Lung (tissue), 12 donors: ENCODE data around the gene MED16. TPM values are rescaled to one million over a fixed set of nuclear protein-coding genes. Genes with fewer than 3 reads are reported as not detected.

Experiments
- ATAC-seq: fragments of 200-7000 bp; cut with Tn5 transposase; one replicate; pipeline ENCODE4 v1.9.1; 2020; ENCODE audit warnings: moderate number of reproducible peaks; ENCODE audit not compliant: insufficient read depth, low FRiP score
- DNase-seq, 3 donors: peaks; one replicate each; pipeline ENCODE4 v3.0.0-alpha.2; 2013 to 2017
- H3K27ac ChIP-seq, 2 donors: one replicate each; pipeline ENCODE4 v1.5.1; 2013; ENCODE audit warnings: mild to moderate bottlenecking in 2 of 2, moderate library complexity in 2 of 2, control low read depth in 1 of 2, inconsistent platforms in 1 of 2, low read depth in 1 of 2, low read length in 1 of 2
- H3K27me3 ChIP-seq, 3 donors: one replicate each; pipeline ENCODE4 v1.5.1; 2013; ENCODE audit warnings: low read length in 2 of 3; ENCODE audit not compliant: control insufficient read depth in 3 of 3, insufficient read depth in 3 of 3
- H3K36me3 ChIP-seq, 4 donors: one replicate each; pipeline ENCODE4 v1.5.1; 2013; ENCODE audit warnings: low read length in 4 of 4, mild to moderate bottlenecking in 1 of 4, moderate library complexity in 1 of 4; ENCODE audit not compliant: control insufficient read depth in 4 of 4, insufficient read depth in 4 of 4
- H3K4me1 ChIP-seq, 5 donors: one replicate each; pipeline ENCODE4 v1.5.1; 2013; ENCODE audit warnings: low read length in 5 of 5, mild to moderate bottlenecking in 2 of 5, moderate library complexity in 1 of 5; ENCODE audit not compliant: control insufficient read depth in 5 of 5, insufficient read depth in 5 of 5
- H3K4me3 ChIP-seq: one replicate; pipeline ENCODE4 v1.5.1; 2013; ENCODE audit warnings: mild to moderate bottlenecking, control low read depth, moderate library complexity
- H3K9ac ChIP-seq, 2 donors: one replicate each; pipeline ENCODE4 v1.5.1; 2013; ENCODE audit warnings: low read length in 2 of 2, control low read depth in 1 of 2; ENCODE audit not compliant: insufficient read depth in 1 of 2
- H3K9me3 ChIP-seq, 4 donors: one replicate each; pipeline ENCODE4 v1.5.1; 2013; ENCODE audit warnings: low read length in 3 of 4, mild to moderate bottlenecking in 1 of 4, moderate library complexity in 1 of 4; ENCODE audit not compliant: control insufficient read depth in 4 of 4, insufficient read depth in 3 of 4
- CTCF ChIP-seq: IDR thresholded peaks from 2 replicates; pipeline ENCODE4 v1.5.1; 2012; ENCODE audit warnings: mild to moderate bottlenecking; ENCODE audit errors: control extremely low read depth, extremely low read depth
- WGBS, 2 donors: extraction: QIAGEN DNeasy Blood & Tissue Kit; methylation state at CpG; one replicate each; pipeline ENCODE4 v1.1.7; 2013; 5-methylcytosine and 5-hydroxymethylcytosine counted together
- polyA plus RNA-seq, 2 donors: library from polyadenylated mRNA; stranded (reverse); fragments of 200-250 nt; gene quantifications; one replicate each; pipeline ENCODE4 v1.2.1, GENCODE V29; 2013
- total RNA-seq, 2 donors: library from RNA; depleted of rRNA in 1 of 2; stranded (reverse); fragments of >200 nt in 1 of 2; gene quantifications; one replicate each; pipeline ENCODE4 v1.2.1, GENCODE V29; 2014 to 2021
- donor health status: control.
- donor health status: control.
- donor health status: Bipolar disorder and iron deficiency.
- donor health status: healthy.
- donor health status: DM: yes; HTN: yes; CAD: no.

The MED16 gene
- total and polyA plus RNA-seq, 4 donors: 38.7 to 72.3 (median 52.3) TPM

- no peaks in the 10 kb centered on the region for H3K9me3 ChIP-seq
- no peak overlapping the region for H3K27ac ChIP-seq
- 90 to 91% methylated on average over 18 of the region's 18 CpGs for WGBS, 2 donors
Observed at GRCh38 chr19:890831-891230, 2.2 kb downstream of the MED16 start.

GRCh38 chr19:889662-890295 lies 3.2 kb downstream of the MED16 start:
- Histone ChIP-seq H3K4me1 (peaks cover 0 to 6% (median 0%) of the 10 kb centered on the region in 5 donors), H3K36me3 (peaks cover 0 to 41% (median 19%) of the 10 kb centered on the region in 4 donors), H3K27me3 (no peaks in the 10 kb centered on the region), H3K4me3 (no peak overlapping the region), H3K9ac (no peak overlapping the region), H3K9me3 (no peaks in the 10 kb centered on the region), H3K27ac (no peak overlapping the region)
- DNase-seq (no peak), ATAC-seq (no peak)
- TF ChIP-seq CTCF: no peak
- 95 to 96% methylated on average over 26 of the region's 26 CpGs for WGBS, 2 donors

More at GRCh38 chr19:890831-891230, 2.2 kb downstream of the MED16 start:
- no peak for DNase-seq
- ATAC-seq: no peak
- Histone ChIP-seq H3K9ac (no peak overlapping the region), H3K36me3 (peaks cover 0 to 30% (median 14%) of the 10 kb centered on the region in 4 donors), H3K27me3 (no peaks in the 10 kb centered on the region), H3K4me1 (peaks cover 0 to 6% (median 0%) of the 10 kb centered on the region in 5 donors), H3K4me3 (no peak overlapping the region)
- no peak for TF ChIP-seq CTCF

- H3K36me3 ChIP-seq: peaks cover 0 to 51% (median 23%) of the 10 kb centered on the region in 4 donors
Observed at GRCh38 chr19:888581-889385, 4.2 kb downstream of the MED16 start.

More at GRCh38 chr19:888581-889385, 4.2 kb downstream of the MED16 start:
- Histone ChIP-seq H3K4me3 (no peak overlapping the region), H3K9me3 (no peaks in the 10 kb centered on the region), H3K4me1 (peaks cover 0 to 6% (median 0%) of the 10 kb centered on the region in 5 donors), H3K9ac (no peak overlapping the region), H3K27me3 (no peaks in the 10 kb centered on the region), H3K27ac (no peak overlapping the region)
- ATAC-seq (no peak), DNase-seq (no peak)
- 89% methylated on average over 30 of the region's 30 CpGs for WGBS, 2 donors
- TF ChIP-seq CTCF: no peak
